Right lobe of liver (tissue), 6 donors: ENCODE results near the gene SIK3. TPM values are rescaled to one million over a fixed set of nuclear protein-coding genes. Genes with fewer than 3 reads are reported as not detected.
A peak's percentile ranks its signal among the peaks of the same experiment; 100 is the strongest.

Source experiments
- ATAC-seq, 4 donors: fragments of 200-7000 bp; cut with Tn5 transposase; one replicate each; pipeline ENCODE4 v1.9.1; 2020; ENCODE audit warnings: mild to moderate bottlenecking in 4 of 4, moderate library complexity in 4 of 4
- DNase-seq, 3 donors: peaks; one replicate each; pipeline ENCODE4 v3.0.0-alpha.2; 2020
- H3K27ac ChIP-seq, 3 donors: fragments of 200-600 bp; one replicate each; pipeline ENCODE4 v1.8.0; 2022
- H3K27me3 ChIP-seq, 2 donors: fragments of 200-600 bp; one replicate each; pipeline ENCODE4 v1.8.0; 2022
- H3K36me3 ChIP-seq, 4 donors: fragments of 200-600 bp; sonication (generic) in 1 of 4; one replicate each; pipeline versions ENCODE4 v1.5.1 to v1.8.0; 2017 to 2022; ENCODE audit warnings: control low read depth in 1 of 4
- H3K4me1 ChIP-seq, 4 donors: fragments of 200-600 bp; sonication (generic) in 1 of 4; one replicate each; pipeline versions ENCODE4 v1.5.1 to v1.8.0; 2017 to 2022; ENCODE audit warnings: control low read depth in 1 of 4
- H3K4me3 ChIP-seq, 3 donors: fragments of 200-600 bp; one replicate each; pipeline ENCODE4 v1.8.0; 2022
- H3K9me3 ChIP-seq, 4 donors: fragments of 200-600 bp; sonication (generic) in 1 of 4; one replicate each; pipeline versions ENCODE4 v1.5.1 to v1.8.0; 2017 to 2022; ENCODE audit warnings: control low read depth in 1 of 4
- POLR2A ChIP-seq: fragments of 450-650 bp; IDR thresholded peaks from one replicate; pipeline ENCODE4 v1.6.1; 2017; ENCODE audit warnings: antibody characterized with exemption, mild to moderate bottlenecking
- WGBS: methylation state at CpG from one replicate; pipeline ENCODE4 v1.1.6; 2018; ENCODE audit warnings: low coverage, low lambda C conversion rate; ENCODE audit not compliant: insufficient coverage; ENCODE audit errors: missing lambda C conversion rate; 5-methylcytosine and 5-hydroxymethylcytosine counted together
- intact Hi-C, 2 donors: fragments of 100-400 bp; cut with DNase I; formaldehyde crosslinking; loops; one replicate each; pipeline versions ENCODE4 v1.11.2 to v1.14.1; 2022
- total RNA-seq, 6 experiments: library from RNA; depleted of rRNA in 2 of 6; stranded (reverse); fragments of >200 nt in 2 of 6; fragmentation: NEBNext Ultra II Directional in 3 of 6; extraction: Animal tissue kit (Norgen Biotek cat#: 25700) in 3 of 6; gene quantifications; one replicate each; pipeline versions ENCODE4 v1.1.0 to v1.2.4, GENCODE V29; 2016 to 2023
- TF ChIP-seq, protein P1 (sequence below), 4 donors: fragments of 200-600 bp in 3 of 4; fragments of 450-650 bp in 1 of 4; IDR thresholded peaks; one replicate each; pipeline versions ENCODE4 v1.5.1 to v1.8.0; 2016 to 2022; ENCODE audit warnings: antibody characterized with exemption in 4 of 4, mild to moderate bottlenecking in 2 of 4
- donor health status: DM: no; HTN: yes; CAD: no.
- donor health status: DM: no; HTN: no; CAD: no.
- donor health status: DM: no; HTN: no; CAD: no.
- donor health status: DM: no; HTN: yes; CAD: no.
- donor health status: DM: no; HTN: yes; CAD: no.

SIK3 gene
- total RNA-seq, 6 experiments from 2014 or later, result 22.0 to 35.4 (median 26.8) TPM

DNA sequence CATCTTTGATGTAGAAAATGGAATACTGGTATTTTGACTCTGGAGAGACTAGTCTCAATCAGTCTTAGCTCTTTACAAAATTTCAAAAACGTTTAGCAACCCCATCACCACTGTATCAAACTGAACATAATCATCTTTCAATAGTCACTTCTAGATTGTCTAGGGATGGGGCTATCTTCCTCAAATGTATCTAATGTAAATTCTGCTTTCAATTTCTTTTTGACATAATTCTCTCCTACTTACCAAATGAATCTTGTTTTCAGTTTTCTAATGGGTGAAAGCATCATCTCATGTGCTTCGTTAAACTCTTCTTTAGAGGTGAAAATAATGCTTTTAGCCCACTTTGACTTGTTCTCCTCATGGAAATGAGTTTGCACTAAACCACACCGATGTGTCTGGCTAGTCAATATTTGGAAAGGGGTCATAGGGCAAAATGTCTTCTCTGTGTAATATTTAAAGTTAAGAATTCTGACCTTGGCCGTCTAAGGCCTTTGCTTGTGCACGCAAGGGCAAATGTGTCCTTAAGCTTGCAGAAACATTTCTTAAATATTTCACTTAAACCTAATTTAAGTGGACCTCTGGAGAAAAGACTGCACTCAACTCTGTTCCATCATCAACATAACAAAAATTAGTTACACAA lies 5.2 kb downstream of the SIK3 start:
- intact Hi-C loops, result no loop called here
- H3K4me3 ChIP-seq, result no peak overlapping the region
- peak overlapping the region in 1 of 3 donors; percentile 35 for H3K27ac ChIP-seq
- ATAC-seq (peak in 2 of 4 donors; percentile 7 to 39), DNase-seq (no peak)
- no peaks in the 10 kb centered on the region for H3K36me3 ChIP-seq
- TF ChIP-seq, protein P1, sequence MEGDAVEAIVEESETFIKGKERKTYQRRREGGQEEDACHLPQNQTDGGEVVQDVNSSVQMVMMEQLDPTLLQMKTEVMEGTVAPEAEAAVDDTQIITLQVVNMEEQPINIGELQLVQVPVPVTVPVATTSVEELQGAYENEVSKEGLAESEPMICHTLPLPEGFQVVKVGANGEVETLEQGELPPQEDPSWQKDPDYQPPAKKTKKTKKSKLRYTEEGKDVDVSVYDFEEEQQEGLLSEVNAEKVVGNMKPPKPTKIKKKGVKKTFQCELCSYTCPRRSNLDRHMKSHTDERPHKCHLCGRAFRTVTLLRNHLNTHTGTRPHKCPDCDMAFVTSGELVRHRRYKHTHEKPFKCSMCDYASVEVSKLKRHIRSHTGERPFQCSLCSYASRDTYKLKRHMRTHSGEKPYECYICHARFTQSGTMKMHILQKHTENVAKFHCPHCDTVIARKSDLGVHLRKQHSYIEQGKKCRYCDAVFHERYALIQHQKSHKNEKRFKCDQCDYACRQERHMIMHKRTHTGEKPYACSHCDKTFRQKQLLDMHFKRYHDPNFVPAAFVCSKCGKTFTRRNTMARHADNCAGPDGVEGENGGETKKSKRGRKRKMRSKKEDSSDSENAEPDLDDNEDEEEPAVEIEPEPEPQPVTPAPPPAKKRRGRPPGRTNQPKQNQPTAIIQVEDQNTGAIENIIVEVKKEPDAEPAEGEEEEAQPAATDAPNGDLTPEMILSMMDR (IDR thresholded peaks at IDR 0.05), result no peak
- TF ChIP-seq POLR2A, result no peak
- peaks cover 0 to 54% (median 16%) of the 10 kb centered on the region in 4 donors for H3K4me1 ChIP-seq
- no peaks in the 10 kb centered on the region for H3K9me3 ChIP-seq
- WGBS, result 14% methylated on average over 5 of the region's 5 CpGs
- no peaks in the 10 kb centered on the region for H3K27me3 ChIP-seq

DNA sequence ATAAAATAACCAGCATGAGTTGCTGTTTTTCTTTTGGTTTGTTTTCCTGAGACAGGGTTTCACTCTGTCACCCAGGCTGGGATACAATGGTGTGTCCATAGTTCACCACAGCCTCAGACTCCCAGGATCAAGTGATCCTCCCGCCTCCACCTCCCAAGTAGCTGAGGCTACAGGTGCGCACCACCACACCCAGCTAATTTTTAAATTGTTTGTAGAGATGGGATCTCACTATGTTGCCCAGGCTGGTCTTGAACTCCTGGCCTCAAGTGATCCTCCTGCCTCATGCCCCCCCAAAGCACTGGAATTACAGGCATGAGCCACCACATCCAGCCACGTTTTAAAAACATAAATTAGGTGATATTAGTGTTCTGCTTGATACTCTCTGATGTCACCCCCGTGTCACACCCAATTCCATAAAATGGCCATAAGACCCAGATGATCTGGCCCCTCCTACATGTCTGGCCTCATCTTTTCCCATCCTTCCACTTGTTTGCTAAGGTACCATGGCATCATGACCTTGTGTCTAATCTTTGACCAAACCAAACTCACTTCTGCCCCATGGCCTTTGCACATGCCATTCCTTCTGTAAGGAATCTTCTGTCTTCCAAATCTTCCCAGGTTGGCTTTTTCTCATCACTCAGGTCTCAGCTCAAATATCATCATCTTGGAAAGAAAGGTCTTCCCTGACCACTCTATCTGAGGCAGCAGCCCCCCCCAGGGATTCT lies 6.3 kb downstream of the SIK3 start:
- intact Hi-C loops, result no loop called here
- TF ChIP-seq POLR2A, result no peak
- TF ChIP-seq, protein P1 (IDR thresholded peaks at IDR 0.05), result no peak
- WGBS, result 97% methylated on average over 4 of the region's 4 CpGs
- no peak for DNase-seq
- H3K36me3 ChIP-seq, result no peaks in the 10 kb centered on the region
- H3K4me3 ChIP-seq, result no peak overlapping the region
- H3K4me1 ChIP-seq, result peaks cover 0 to 52% (median 19%) of the 10 kb centered on the region in 4 donors
- H3K27ac ChIP-seq, result no peak overlapping the region
- H3K9me3 ChIP-seq, result no peaks in the 10 kb centered on the region
- H3K27me3 ChIP-seq, result no peaks in the 10 kb centered on the region
- ATAC-seq, result no peak

GRCh38 chr11:117090111-117090706 lies 8.0 kb downstream of the SIK3 start:
- ATAC-seq (no peak), DNase-seq (no peak)
- intact Hi-C loops, result no loop called here
- Histone ChIP-seq H3K36me3 (no peaks in the 10 kb centered on the region), H3K27ac (no peak overlapping the region), H3K27me3 (no peaks in the 10 kb centered on the region), H3K4me1 (peaks cover 0 to 35% (median 17%) of the 10 kb centered on the region in 4 donors), H3K4me3 (no peak overlapping the region), H3K9me3 (no peaks in the 10 kb centered on the region)
- TF ChIP-seq, protein P1 (IDR thresholded peaks at IDR 0.05), result no peak
- no peak for TF ChIP-seq POLR2A
- 72% methylated on average over 5 of the region's 5 CpGs for WGBS

- DNase-seq (no peak), ATAC-seq (no peak)
- H3K9me3 ChIP-seq, result no peaks in the 10 kb centered on the region
- intact Hi-C loops, result no loop called here
- no peak overlapping the region for H3K27ac ChIP-seq
- no peaks in the 10 kb centered on the region for H3K27me3 ChIP-seq
- H3K4me1 ChIP-seq, result peaks cover 0 to 35% (median 16%) of the 10 kb centered on the region in 4 donors
- no peak for TF ChIP-seq POLR2A
- TF ChIP-seq, protein P1 (IDR thresholded peaks at IDR 0.05), result no peak
- no peaks in the 10 kb centered on the region for H3K36me3 ChIP-seq
- WGBS, result 80% methylated on average over 7 of the region's 7 CpGs
- no peak overlapping the region for H3K4me3 ChIP-seq
Observed at GRCh38 chr11:117089685-117090084, 8.5 kb downstream of the SIK3 start.
